ENCODE measurements around the gene NCAM2. TPM values are rescaled to one million over a fixed set of nuclear protein-coding genes. Genes with fewer than 3 reads are reported as not detected.

Gene NCAM2
- total and polyA plus RNA-seq, 4 donors = 0.45 to 11.7 (median 5.8) TPM

DNA sequence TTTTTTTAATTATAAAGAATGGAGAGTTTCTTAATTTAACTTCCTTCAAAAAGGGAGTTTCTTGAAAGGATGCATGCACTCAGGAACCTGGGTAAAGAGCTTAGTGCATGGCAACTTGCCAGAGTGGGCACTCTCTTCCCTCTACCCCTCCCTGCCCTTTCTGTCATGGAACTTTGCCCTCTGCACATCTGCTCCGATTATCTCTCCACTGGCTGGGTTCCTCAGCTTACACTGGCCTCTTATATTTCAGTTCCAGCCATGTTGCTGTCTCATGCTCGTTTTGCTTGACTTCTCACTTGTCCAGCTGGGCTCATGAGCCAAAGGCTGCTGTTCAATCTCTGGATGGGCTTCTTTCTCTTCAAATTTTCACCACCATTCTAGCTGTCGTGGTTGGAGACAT lies 87.0 kb downstream of the NCAM2 start:
- Histone ChIP-seq H3K4me3 (no peak overlapping the region), H3K27ac (ENCODE audit: low read depth in 1 of 2, low read length in 1 of 2) (no peak overlapping the region), H3K36me3 (ENCODE audit: control insufficient read depth in 4 of 4, insufficient read depth in 4 of 4, low read length in 4 of 4) (no peaks in the 10 kb centered on the region), H3K27me3 (ENCODE audit: control insufficient read depth in 3 of 3, insufficient read depth in 3 of 3, low read length in 2 of 3) (no peaks in the 10 kb centered on the region), H3K9ac (ENCODE audit: insufficient read depth in 1 of 2, low read length in 2 of 2) (no peak overlapping the region), H3K9me3 (ENCODE audit: control insufficient read depth in 4 of 4, insufficient read depth in 3 of 4, low read length in 3 of 4) (no peaks in the 10 kb centered on the region), H3K4me1 (ENCODE audit: control insufficient read depth in 5 of 5, insufficient read depth in 5 of 5, low read length in 5 of 5) (peaks cover 0 to under 1% (median 0%) of the 10 kb centered on the region in 5 donors)
- DNase-seq (no peak), ATAC-seq (ENCODE audit: insufficient read depth, low FRiP score) (no peak)
- TF ChIP-seq, protein P1, sequence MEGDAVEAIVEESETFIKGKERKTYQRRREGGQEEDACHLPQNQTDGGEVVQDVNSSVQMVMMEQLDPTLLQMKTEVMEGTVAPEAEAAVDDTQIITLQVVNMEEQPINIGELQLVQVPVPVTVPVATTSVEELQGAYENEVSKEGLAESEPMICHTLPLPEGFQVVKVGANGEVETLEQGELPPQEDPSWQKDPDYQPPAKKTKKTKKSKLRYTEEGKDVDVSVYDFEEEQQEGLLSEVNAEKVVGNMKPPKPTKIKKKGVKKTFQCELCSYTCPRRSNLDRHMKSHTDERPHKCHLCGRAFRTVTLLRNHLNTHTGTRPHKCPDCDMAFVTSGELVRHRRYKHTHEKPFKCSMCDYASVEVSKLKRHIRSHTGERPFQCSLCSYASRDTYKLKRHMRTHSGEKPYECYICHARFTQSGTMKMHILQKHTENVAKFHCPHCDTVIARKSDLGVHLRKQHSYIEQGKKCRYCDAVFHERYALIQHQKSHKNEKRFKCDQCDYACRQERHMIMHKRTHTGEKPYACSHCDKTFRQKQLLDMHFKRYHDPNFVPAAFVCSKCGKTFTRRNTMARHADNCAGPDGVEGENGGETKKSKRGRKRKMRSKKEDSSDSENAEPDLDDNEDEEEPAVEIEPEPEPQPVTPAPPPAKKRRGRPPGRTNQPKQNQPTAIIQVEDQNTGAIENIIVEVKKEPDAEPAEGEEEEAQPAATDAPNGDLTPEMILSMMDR (IDR thresholded peaks at IDR 0.05; ENCODE audit: control extremely low read depth, extremely low read depth) = no peak
- WGBS, 2 donors = 64 to 83% methylated on average over 3 of the region's 3 CpGs

DNA sequence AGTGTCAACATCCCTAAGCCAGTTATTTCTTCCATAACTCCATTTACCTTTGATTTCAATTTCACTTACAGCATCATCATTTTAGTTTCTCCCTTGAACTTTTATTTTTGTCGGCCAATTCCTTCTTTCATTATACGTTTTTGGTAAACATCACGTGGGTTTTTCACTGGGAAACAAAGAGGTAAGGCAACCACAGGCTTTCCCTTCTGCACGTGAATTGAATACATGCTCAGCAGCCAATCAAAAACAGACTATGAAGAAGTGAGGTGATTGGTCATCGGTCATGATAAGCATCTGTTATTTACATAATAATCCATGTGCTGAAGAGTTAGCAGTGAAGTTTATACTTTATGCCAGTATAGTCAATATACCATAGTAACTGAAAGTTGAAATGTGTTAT lies 98.7 kb downstream of the NCAM2 start:
- Histone ChIP-seq H3K27me3 (ENCODE audit: control insufficient read depth in 3 of 3, insufficient read depth in 3 of 3, low read length in 2 of 3) (no peaks in the 10 kb centered on the region), H3K4me3 (no peak overlapping the region), H3K27ac (ENCODE audit: low read depth in 1 of 2, low read length in 1 of 2) (no peak overlapping the region), H3K36me3 (ENCODE audit: control insufficient read depth in 4 of 4, insufficient read depth in 4 of 4, low read length in 4 of 4) (no peaks in the 10 kb centered on the region), H3K9ac (ENCODE audit: insufficient read depth in 1 of 2, low read length in 2 of 2) (no peak overlapping the region), H3K4me1 (ENCODE audit: control insufficient read depth in 5 of 5, insufficient read depth in 5 of 5, low read length in 5 of 5) (peaks cover 0 to 16% (median 0%) of the 10 kb centered on the region in 5 donors), H3K9me3 (ENCODE audit: control insufficient read depth in 4 of 4, insufficient read depth in 3 of 4, low read length in 3 of 4) (no peaks in the 10 kb centered on the region)
- DNase-seq (peak in 2 of 3 donors; percentile 50 to 62), ATAC-seq (ENCODE audit: insufficient read depth, low FRiP score) (no peak)
- TF ChIP-seq, protein P1 (IDR thresholded peaks at IDR 0.05; ENCODE audit: control extremely low read depth, extremely low read depth) = no peak
- 68 to 79% methylated on average over 5 of the region's 5 CpGs for WGBS, 2 donors

GRCh38 chr21:21097466-21097865 lies 99.3 kb downstream of the NCAM2 start:
- WGBS, 2 donors = 64 to 65% methylated on average over 1 of the region's 1 CpG
- DNase-seq (peak in 2 of 3 donors; percentile 41 to 67), ATAC-seq (ENCODE audit: insufficient read depth, low FRiP score) (no peak)
- H3K27ac ChIP-seq (ENCODE audit: low read depth in 1 of 2, low read length in 1 of 2) = no peak overlapping the region
- H3K4me3 ChIP-seq = no peak overlapping the region
- no peaks in the 10 kb centered on the region for H3K27me3 ChIP-seq (ENCODE audit: control insufficient read depth in 3 of 3, insufficient read depth in 3 of 3, low read length in 2 of 3)
- TF ChIP-seq, protein P1 (IDR thresholded peaks at IDR 0.05; ENCODE audit: control extremely low read depth, extremely low read depth) = no peak
- no peaks in the 10 kb centered on the region for H3K9me3 ChIP-seq (ENCODE audit: control insufficient read depth in 4 of 4, insufficient read depth in 3 of 4, low read length in 3 of 4)
- H3K36me3 ChIP-seq (ENCODE audit: control insufficient read depth in 4 of 4, insufficient read depth in 4 of 4, low read length in 4 of 4) = no peaks in the 10 kb centered on the region
- no peak overlapping the region for H3K9ac ChIP-seq (ENCODE audit: insufficient read depth in 1 of 2, low read length in 2 of 2)
- peaks cover 0 to 16% (median 0%) of the 10 kb centered on the region in 5 donors for H3K4me1 ChIP-seq (ENCODE audit: control insufficient read depth in 5 of 5, insufficient read depth in 5 of 5, low read length in 5 of 5)

- Histone ChIP-seq H3K9ac (ENCODE audit: insufficient read depth in 1 of 2, low read length in 2 of 2) (no peak overlapping the region), H3K36me3 (ENCODE audit: control insufficient read depth in 4 of 4, insufficient read depth in 4 of 4, low read length in 4 of 4) (no peaks in the 10 kb centered on the region), H3K4me3 (no peak overlapping the region), H3K27me3 (ENCODE audit: control insufficient read depth in 3 of 3, insufficient read depth in 3 of 3, low read length in 2 of 3) (no peaks in the 10 kb centered on the region), H3K9me3 (ENCODE audit: control insufficient read depth in 4 of 4, insufficient read depth in 3 of 4, low read length in 3 of 4) (no peaks in the 10 kb centered on the region), H3K27ac (ENCODE audit: low read depth in 1 of 2, low read length in 1 of 2) (no peak overlapping the region), H3K4me1 (ENCODE audit: control insufficient read depth in 5 of 5, insufficient read depth in 5 of 5, low read length in 5 of 5) (peaks cover 0 to 6% (median 0%) of the 10 kb centered on the region in 5 donors)
- TF ChIP-seq, protein P1 (IDR thresholded peaks at IDR 0.05; ENCODE audit: control extremely low read depth, extremely low read depth) = no peak
- DNase-seq (peak; percentile 20 to 64 (median 50)), ATAC-seq (ENCODE audit: insufficient read depth, low FRiP score) (peak; percentile 41)
- 54 to 61% methylated on average over 1 of the region's 1 CpG for WGBS, 2 donors
These were observed 103.7 kb downstream of the NCAM2 start for GRCh38 chr21:21101911-21102310.
